HG02884 (cell line): ENCODE results near the gene ZMYND10.
"Not testable (repeated sequence)": the region's sequence is repeated elsewhere in the genome, so short reads cannot be mapped to it uniquely, and the experiment has no call there.

Experiments used
- ATAC-seq: cut with Tn5 transposase; IDR thresholded peaks from one replicate; pipeline ENCODE4 v1.9.1; 2021; ENCODE audit warnings: mild to moderate bottlenecking, moderate library complexity; ENCODE audit not compliant: unreplicated experiment

Gene ZMYND10

GRCh38 chr3:50312041-50312440, 33.5 kb downstream of the ZMYND10 start:
- not testable (repeated sequence) for ATAC-seq

- no peak for ATAC-seq
These were observed 40.9 kb downstream of the ZMYND10 start for GRCh38 chr3:50304601-50305000.

- ATAC-seq, result no peak
These were observed 42.3 kb downstream of the ZMYND10 start, which contains the start of gene HYAL1 for GRCh38 chr3:50303013-50303815. Gene HYAL1, minus strand, starts transcription at chr3:50303574. Its CDS starts 618 bp downstream, at chr3:50302956.

- no peak for ATAC-seq
These were observed 43.2 kb downstream of the ZMYND10 start for GRCh38 chr3:50302095-50303012.

GRCh38 chr3:50300681-50301254, 44.8 kb downstream of the ZMYND10 start:
- no peak for ATAC-seq

- no peak for ATAC-seq
These were observed 45.4 kb downstream of the ZMYND10 start for GRCh38 chr3:50299929-50300680.

GRCh38 chr3:50299638-50299928, 45.9 kb downstream of the ZMYND10 start:
- no peak for ATAC-seq

- ATAC-seq, result peak; percentile 81
These were observed 46.5 kb downstream of the ZMYND10 start, which contains the start of the genes HYAL3 and NAA80 for GRCh38 chr3:50298836-50299637. Gene HYAL3, minus strand, starts transcription at chr3:50299405. Its CDS starts 3,803 bp downstream, at chr3:50295602. Gene NAA80, minus strand, starts transcription at chr3:50299405. Its CDS starts 1,942 bp downstream, at chr3:50297463.

- ATAC-seq, result no peak
These were observed 47.4 kb downstream of the ZMYND10 start for GRCh38 chr3:50297896-50298725.

- no peak for ATAC-seq
These were observed 48.2 kb downstream of the ZMYND10 start for GRCh38 chr3:50297384-50297775.

- no peak for ATAC-seq
These were observed 48.7 kb downstream of the ZMYND10 start for GRCh38 chr3:50296721-50297383.

- ATAC-seq, result no peak
These were observed 49.7 kb downstream of the ZMYND10 start for GRCh38 chr3:50295553-50296431.

- no peak for ATAC-seq
These were observed 50.8 kb downstream of the ZMYND10 start for GRCh38 chr3:50294492-50295403.

- no peak for ATAC-seq
These were observed 51.4 kb downstream of the ZMYND10 start for GRCh38 chr3:50294089-50294488.

- ATAC-seq, result no peak
These were observed 52.3 kb downstream of the ZMYND10 start for GRCh38 chr3:50293079-50293801.
